Lower leg skin (tissue), 4 donors: ENCODE results near the gene ZNF532. TPM values are rescaled to one million over a fixed set of nuclear protein-coding genes. Genes with fewer than 3 reads are reported as not detected.

ENCODE experiments used
- DNase-seq, 2 donors: peaks; one replicate each; pipeline ENCODE4 v3.0.0-alpha.2; 2019; ENCODE audit warnings: low spot score in 2 of 2
- H3K4me3 ChIP-seq: fragments of 200-600 bp; sonication (generic); 2 replicates; pipeline ENCODE4 v1.5.1; 2017; ENCODE audit warnings: mild to moderate bottlenecking, low read depth; ENCODE audit not compliant: poor library complexity, severe bottlenecking
- POLR2A ChIP-seq, 2 donors: fragments of 450-650 bp; IDR thresholded peaks; one replicate each; pipeline ENCODE4 v1.6.1; 2016 to 2017; ENCODE audit warnings: antibody characterized with exemption in 2 of 2, mild to moderate bottlenecking in 1 of 2, moderate library complexity in 1 of 2
- WGBS, 2 donors: methylation state at CpG; one replicate each; pipeline ENCODE4 v1.1.5; 2018; 5-methylcytosine and 5-hydroxymethylcytosine counted together
- intact Hi-C: fragments of 100-400 bp; cut with DNase I; formaldehyde crosslinking; loops from one replicate; pipeline ENCODE4 v1.15.0; 2023; ENCODE audit warnings: low total_unique reads
- total RNA-seq, 4 donors: library from RNA; depleted of rRNA; stranded (reverse); fragments of >200 nt; gene quantifications; one replicate each; pipeline ENCODE4 v1.1.0, GENCODE V29; 2016
- TF ChIP-seq, protein P1 (sequence below), 3 donors: fragments of 450-650 bp; IDR thresholded peaks; one replicate each; pipeline ENCODE4 v1.5.1; 2016; ENCODE audit warnings: antibody characterized with exemption in 3 of 3, mild to moderate bottlenecking in 3 of 3, moderate library complexity in 2 of 3

Gene ZNF532
- total RNA-seq, 4 donors from 2014 or later: 11.1 to 40.1 (median 29.8) TPM

DNA sequence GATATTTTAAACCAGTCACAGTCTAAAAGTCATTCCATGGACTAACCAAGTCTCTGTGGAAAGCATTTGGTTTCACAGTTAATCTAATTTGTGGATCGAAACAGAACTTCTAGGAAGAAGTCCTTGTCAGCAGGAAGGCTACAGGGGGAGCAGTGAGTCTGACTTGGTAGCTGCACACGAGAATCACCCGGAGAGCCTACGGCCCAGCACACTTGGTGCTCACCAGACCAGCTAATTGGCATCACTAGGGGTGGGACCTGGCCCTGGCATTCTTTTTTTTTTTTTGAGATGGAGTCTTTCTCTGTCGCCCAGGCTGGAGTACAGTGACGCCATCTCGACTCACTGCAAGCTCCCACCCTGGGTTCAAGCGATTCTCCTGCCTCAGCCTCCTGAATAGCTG is 97.7 kb downstream of the ZNF532 start:
- intact Hi-C loops: no loop called here
- no peak for DNase-seq
- TF ChIP-seq POLR2A (IDR thresholded peaks at IDR 0.05): no peak
- TF ChIP-seq, protein P1, sequence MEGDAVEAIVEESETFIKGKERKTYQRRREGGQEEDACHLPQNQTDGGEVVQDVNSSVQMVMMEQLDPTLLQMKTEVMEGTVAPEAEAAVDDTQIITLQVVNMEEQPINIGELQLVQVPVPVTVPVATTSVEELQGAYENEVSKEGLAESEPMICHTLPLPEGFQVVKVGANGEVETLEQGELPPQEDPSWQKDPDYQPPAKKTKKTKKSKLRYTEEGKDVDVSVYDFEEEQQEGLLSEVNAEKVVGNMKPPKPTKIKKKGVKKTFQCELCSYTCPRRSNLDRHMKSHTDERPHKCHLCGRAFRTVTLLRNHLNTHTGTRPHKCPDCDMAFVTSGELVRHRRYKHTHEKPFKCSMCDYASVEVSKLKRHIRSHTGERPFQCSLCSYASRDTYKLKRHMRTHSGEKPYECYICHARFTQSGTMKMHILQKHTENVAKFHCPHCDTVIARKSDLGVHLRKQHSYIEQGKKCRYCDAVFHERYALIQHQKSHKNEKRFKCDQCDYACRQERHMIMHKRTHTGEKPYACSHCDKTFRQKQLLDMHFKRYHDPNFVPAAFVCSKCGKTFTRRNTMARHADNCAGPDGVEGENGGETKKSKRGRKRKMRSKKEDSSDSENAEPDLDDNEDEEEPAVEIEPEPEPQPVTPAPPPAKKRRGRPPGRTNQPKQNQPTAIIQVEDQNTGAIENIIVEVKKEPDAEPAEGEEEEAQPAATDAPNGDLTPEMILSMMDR (IDR thresholded peaks at IDR 0.05): no peak
- WGBS, 2 donors: 95 to 97% methylated on average over 8 of the region's 8 CpGs
- no peak overlapping the region for H3K4me3 ChIP-seq

DNA sequence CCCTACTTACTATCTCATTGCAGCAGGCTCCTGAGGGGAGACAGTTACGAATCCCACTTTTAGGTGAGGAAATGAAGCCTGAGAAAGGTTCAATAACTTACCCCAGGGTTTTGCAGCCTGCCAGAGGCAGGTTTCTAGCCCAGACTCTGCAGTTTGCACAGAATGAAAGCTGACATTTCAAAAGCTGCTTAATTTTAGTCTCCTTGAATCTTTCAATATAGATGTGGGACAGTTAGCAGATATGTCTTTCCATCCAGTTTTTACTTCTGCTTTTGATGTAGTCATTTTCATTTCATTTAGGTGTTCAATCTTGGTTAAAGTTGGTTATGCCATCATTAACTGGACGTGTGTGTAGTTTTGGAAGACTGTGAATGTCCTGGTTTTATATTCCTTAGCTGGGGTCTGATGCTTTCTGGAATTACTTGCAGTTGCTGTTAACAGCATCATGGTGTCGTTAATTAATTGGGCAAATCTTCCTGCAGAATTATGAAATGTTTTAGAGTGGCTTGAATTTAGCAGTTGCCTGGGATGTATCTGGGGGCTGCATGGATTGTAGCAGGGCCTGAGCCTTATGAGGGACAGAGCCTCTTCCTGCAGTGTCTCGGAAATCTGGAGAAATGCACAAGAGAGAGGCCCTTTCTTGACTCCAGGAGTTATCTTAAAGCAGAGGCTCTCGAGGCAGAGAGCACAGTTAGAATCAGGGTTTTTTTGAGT is 100.8 kb downstream of the ZNF532 start:
- no peak overlapping the region for H3K4me3 ChIP-seq
- intact Hi-C loops: no loop called here
- DNase-seq: no peak
- 72 to 74% methylated on average over 5 of the region's 5 CpGs for WGBS, 2 donors
- TF ChIP-seq, protein P1 (IDR thresholded peaks at IDR 0.05): no peak
- no peak for TF ChIP-seq POLR2A (IDR thresholded peaks at IDR 0.05)

DNA sequence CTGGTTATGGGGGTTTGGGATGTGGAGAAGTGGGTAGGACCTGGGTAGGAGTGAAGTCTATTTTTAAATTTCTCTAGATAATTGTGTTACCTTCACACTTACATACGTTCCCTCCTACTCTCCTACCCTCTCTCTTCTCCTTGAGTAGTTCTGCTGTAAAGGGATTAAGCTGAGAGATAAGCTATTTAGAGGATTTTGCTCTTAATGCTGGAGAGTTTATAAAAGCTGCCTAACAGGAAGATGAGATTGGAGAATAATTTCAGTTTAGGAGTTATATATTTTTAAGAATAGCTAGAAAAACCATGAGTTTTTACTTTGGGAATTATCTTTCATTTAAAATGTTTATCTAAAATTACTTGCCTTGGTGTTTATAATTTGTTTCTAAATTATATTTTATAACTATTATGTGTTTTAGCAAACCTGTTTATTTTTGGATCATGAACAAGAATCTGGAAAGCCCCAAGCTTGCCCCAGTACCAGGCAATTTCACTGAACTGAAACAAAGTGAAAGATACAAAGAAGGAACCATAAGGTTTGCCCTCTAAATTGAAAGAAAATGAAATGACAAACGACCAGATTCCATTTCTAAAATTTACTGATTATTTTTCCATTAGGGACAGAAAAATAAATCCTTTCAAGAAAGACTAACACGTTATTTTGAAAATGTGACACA is 101.5 kb downstream of the ZNF532 start:
- WGBS, 2 donors: 53 to 61% methylated on average over 3 of the region's 3 CpGs
- no peak for DNase-seq
- no peak overlapping the region for H3K4me3 ChIP-seq
- TF ChIP-seq, protein P1 (IDR thresholded peaks at IDR 0.05): no peak
- TF ChIP-seq POLR2A (IDR thresholded peaks at IDR 0.05): no peak
- intact Hi-C loops: no loop called here

DNA sequence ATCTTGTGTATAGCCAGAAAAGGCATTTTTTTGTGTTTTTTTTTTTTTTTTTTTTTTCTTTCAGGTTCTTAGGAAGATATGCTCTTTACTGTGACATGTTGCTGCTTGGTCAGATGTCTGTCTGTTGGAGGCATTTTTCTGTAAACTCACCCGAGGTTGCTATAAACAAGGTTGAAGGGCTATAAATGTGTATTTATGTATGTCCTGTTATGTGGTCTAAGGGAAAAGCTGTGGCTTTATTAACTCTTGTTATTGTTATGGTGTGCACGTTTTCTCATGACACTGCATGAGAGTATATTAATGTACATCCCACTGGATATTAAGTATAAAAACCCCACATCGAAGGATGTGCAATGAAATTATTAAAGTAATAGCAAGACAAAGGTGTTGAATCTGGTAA is 102.0 kb downstream of the ZNF532 start:
- DNase-seq: no peak
- intact Hi-C loops: no loop called here
- TF ChIP-seq POLR2A (IDR thresholded peaks at IDR 0.05): no peak
- TF ChIP-seq, protein P1 (IDR thresholded peaks at IDR 0.05): no peak
- H3K4me3 ChIP-seq: no peak overlapping the region
- 77 to 84% methylated on average over 3 of the region's 3 CpGs for WGBS, 2 donors

DNA sequence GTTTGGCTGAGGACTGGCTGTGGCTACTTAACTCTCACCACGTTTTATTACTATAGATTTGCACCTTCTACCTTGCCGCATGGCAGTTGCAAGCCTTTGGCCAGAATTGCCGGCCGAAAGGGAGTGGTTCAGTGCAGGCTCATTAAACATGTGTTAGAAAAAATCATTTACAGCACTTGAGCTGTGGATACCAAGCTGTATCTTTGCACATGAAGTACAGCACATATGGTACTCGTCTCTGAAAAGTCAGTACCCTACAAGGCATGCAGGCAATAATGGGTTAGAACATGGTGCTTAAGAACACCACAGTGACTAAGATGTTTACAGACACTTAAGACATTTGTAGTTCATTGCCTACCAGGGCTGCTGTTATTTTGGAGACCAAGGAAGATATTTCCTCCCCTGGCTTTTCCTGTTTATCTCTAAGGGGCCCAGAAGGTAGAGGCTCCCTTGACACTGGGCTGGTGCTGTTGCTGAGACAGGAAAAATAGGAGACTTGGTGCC is 103.1 kb downstream of the ZNF532 start:
- intact Hi-C loops: no loop called here
- no peak for DNase-seq
- 71 to 89% methylated on average over 5 of the region's 5 CpGs for WGBS, 2 donors
- TF ChIP-seq, protein P1 (IDR thresholded peaks at IDR 0.05): no peak
- TF ChIP-seq POLR2A (IDR thresholded peaks at IDR 0.05): no peak
- no peak overlapping the region for H3K4me3 ChIP-seq
